ENCODE results near the gene CDCA3.
"Not testable (repeated sequence)": the region's sequence is repeated elsewhere in the genome, so short reads cannot be mapped to it uniquely, and the experiment has no call there.

Gene CDCA3

GRCh38 chr12:6872073-6873048, 21.3 kb upstream of the CDCA3 start:
- DNase-seq = peak; percentile 71

GRCh38 chr12:6871052-6871957, 20.2 kb upstream of the CDCA3 start:
- peak; percentile 45 for DNase-seq

GRCh38 chr12:6870304-6870703, 19.2 kb upstream of the CDCA3 start:
- DNase-seq = not testable (repeated sequence)

- peak; percentile 76 for DNase-seq
Measured at GRCh38 chr12:6869049-6870021, 18.2 kb upstream of the CDCA3 start.

GRCh38 chr12:6868211-6869048, 17.3 kb upstream of the CDCA3 start:
- no peak for DNase-seq

GRCh38 chr12:6867413-6868210, 16.5 kb upstream of the CDCA3 start, which contains the start of gene TPI1:
TSS of gene TPI1 (plus strand) at chr12:6867531. CDS start at chr12:6867567, 36 bp downstream.
- DNase-seq = peak; percentile 76

GRCh38 chr12:6866920-6867412, 15.9 kb upstream of the CDCA3 start:
- DNase-seq = peak; percentile 61

GRCh38 chr12:6866163-6866919, 15.3 kb upstream of the CDCA3 start:
- DNase-seq = no peak

- DNase-seq = not testable (repeated sequence)
Measured at GRCh38 chr12:6865307-6865706, 14.2 kb upstream of the CDCA3 start.

GRCh38 chr12:6863586-6864321, 12.7 kb upstream of the CDCA3 start:
- no peak for DNase-seq

- no peak for DNase-seq
Measured at GRCh38 chr12:6863033-6863432, 11.9 kb upstream of the CDCA3 start.

- no peak for DNase-seq
Measured at GRCh38 chr12:6861391-6861790, 10.3 kb upstream of the CDCA3 start.

GRCh38 chr12:6860942-6861341, 9.9 kb upstream of the CDCA3 start:
- no peak for DNase-seq

- DNase-seq = no peak
Measured at GRCh38 chr12:6860116-6860515, 9.0 kb upstream of the CDCA3 start.

GRCh38 chr12:6858799-6859198, 7.7 kb upstream of the CDCA3 start:
- DNase-seq = no peak

GRCh38 chr12:6855322-6855721, 4.2 kb upstream of the CDCA3 start:
- no peak for DNase-seq

- no peak for DNase-seq
Measured at GRCh38 chr12:6854036-6854435, 3.0 kb upstream of the CDCA3 start.

- DNase-seq = no peak
Measured at GRCh38 chr12:6853626-6854025, 2.5 kb upstream of the CDCA3 start.

Measured in NCI-H1105 treated with DMSO at 0.1 percent for 48 hours (cell line).